ENCODE measurements around the gene CD58.

The CD58 gene

GRCh38 chr1:116537898-116538297, 32.9 kb downstream of the CD58 start:
- DNase-seq: no peak

GRCh38 chr1:116537040-116537831, 33.6 kb downstream of the CD58 start:
- DNase-seq: peak in 1 of 2 experiments; percentile 2

GRCh38 chr1:116534014-116534739, 36.6 kb downstream of the CD58 start:
- no peak for DNase-seq

- no peak for DNase-seq
Measured at GRCh38 chr1:116533429-116533820, 37.4 kb downstream of the CD58 start.

GRCh38 chr1:116532671-116533428, 38.0 kb downstream of the CD58 start:
- no peak for DNase-seq

- DNase-seq: no peak
Measured at GRCh38 chr1:116531917-116532316, 38.9 kb downstream of the CD58 start.

- DNase-seq: no peak
Measured at GRCh38 chr1:116529681-116530080, 41.1 kb downstream of the CD58 start.

- no peak for DNase-seq
Measured at GRCh38 chr1:116529199-116529631, 41.6 kb downstream of the CD58 start.

GRCh38 chr1:116528329-116529083, 42.3 kb downstream of the CD58 start:
- DNase-seq: no peak

- DNase-seq: no peak
Measured at GRCh38 chr1:116525440-116525839, 45.4 kb downstream of the CD58 start.

GRCh38 chr1:116521186-116521585, 49.6 kb downstream of the CD58 start:
- DNase-seq: no peak

GRCh38 chr1:116518400-116518799, 52.4 kb downstream of the CD58 start:
- no peak for DNase-seq

GRCh38 chr1:116516631-116517030, 54.2 kb downstream of the CD58 start:
- no peak for DNase-seq

GRCh38 chr1:116515702-116516101, 55.1 kb downstream of the CD58 start:
- DNase-seq: no peak

GRCh38 chr1:116514708-116515525, 55.9 kb downstream of the CD58 start:
- DNase-seq: no peak

- no peak for DNase-seq
Measured at GRCh38 chr1:116513956-116514355, 56.9 kb downstream of the CD58 start.

GRCh38 chr1:116511459-116512019, 59.3 kb downstream of the CD58 start:
- DNase-seq: no peak

- DNase-seq: no peak
Measured at GRCh38 chr1:116510361-116510760, 60.5 kb downstream of the CD58 start.

- DNase-seq: no peak
Measured at GRCh38 chr1:116508984-116509980, 61.5 kb downstream of the CD58 start.
